GM18867 (cell line): ENCODE measurements around the gene COL27A1.

Source experiments
- ATAC-seq: cut with Tn5 transposase; IDR thresholded peaks from one replicate; pipeline ENCODE4 v1.9.1; 2021; ENCODE audit warnings: mild to moderate bottlenecking, moderate library complexity; ENCODE audit not compliant: unreplicated experiment

Gene COL27A1

DNA sequence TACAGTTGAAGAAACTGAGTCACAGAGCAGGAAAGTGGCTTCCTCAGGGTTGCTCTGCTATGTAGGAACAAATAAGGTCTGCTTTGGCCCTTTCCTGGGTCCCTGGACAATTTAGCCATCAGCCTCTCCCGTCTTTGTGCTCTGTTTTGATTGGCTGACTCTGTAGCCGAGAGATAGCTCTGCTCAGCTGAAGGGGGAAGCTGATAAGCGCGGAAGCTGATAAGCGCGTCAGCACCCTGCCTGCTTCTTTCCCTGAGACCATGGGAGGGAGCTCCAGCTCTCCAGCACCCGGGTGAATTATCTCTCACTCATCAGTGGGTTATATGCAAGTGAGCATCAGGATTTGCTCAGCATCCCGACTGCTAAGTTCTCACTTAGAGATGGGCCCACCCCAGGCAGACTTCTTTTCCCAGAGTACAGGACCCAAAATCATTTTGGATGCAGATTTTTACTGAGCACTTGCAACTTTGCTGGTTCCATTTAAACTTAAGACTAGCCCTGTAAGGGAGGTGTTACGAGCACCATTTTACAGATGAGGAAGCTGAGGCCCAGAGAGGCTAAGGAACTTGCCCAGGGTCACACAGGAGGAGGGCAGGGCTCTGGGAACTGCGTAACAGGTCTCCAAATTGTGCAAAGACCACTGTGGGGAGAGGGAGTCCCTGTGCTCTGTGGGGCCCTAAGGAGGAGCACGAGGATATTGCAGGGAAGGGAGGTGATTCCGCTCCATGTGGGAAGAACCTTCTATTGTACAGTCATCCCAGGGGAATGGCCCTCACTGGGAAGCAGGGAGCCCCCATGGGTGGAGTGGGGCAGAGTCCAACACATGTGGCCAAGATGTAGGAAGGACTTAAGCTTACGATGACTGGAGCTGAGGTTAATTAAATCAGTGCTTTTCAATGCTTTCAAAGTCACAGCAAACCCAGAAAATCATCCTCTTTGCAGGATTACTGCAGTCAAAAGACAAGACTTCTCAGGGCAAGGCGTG, 83.8 kb downstream of the COL27A1 start:
- ATAC-seq, result no peak

DNA sequence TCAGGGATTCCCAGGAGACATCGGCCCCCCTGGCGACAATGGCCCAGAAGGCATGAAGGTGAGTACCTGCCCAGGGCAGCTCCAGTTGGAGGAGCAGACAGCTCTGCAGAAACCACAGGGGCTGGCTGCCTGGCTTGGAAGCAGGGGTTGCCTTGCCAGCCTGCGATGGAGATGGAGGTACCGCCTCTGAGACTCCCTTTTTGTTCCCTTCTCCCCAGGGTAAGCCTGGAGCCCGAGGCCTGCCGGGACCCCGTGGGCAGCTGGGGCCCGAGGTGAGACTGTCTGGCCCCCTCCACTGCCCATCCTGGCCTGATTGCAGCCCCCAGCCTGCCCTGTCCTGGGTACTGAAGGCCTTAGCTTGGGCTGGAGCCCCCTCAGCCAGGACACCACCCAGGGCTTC, 84.9 kb downstream of the COL27A1 start:
- no peak for ATAC-seq

DNA sequence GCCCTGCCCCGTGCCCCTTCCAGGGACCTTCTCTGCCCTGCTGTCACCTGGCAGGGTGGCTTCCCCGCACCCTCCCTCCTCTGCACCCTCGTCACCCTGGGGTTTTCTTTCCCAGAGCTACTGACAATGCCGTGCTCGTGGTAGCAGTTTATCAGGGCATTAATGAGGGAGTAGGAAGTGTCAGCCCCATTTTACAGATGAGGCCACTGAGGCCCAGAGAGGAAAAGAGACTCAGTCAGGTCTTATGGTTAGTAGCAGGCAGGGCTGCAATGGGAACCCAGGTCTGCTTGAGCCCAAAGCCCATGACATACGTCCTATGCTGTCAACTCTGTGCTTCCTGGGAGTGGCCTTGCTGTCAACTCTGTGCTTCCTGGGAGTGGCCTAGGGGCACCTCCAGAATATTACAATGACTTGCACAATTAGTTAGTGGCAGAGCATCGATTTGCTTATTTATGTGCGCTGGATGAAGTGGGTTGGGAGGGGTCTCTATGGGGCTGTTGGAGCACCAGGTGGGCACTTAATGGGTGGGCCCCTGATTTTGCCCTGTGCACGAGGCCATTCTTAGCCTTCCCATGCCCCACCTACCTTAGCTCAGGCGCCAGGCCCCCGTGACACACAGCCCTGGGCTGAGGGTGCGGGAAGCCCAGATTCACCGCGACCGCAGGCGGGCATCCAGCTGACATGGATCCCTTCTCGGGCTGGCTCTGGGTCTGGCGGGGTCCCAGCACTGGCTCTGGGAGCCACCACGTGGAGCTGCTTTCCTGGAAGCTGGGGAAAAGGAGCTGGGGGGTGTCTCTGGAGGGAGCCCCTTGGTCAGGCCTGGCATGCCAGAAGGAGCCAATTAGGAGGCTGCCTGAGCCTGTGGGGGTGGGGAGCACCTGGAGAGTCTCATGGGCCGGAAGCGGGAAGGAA, 85.6 kb downstream of the COL27A1 start:
- no peak for ATAC-seq

DNA sequence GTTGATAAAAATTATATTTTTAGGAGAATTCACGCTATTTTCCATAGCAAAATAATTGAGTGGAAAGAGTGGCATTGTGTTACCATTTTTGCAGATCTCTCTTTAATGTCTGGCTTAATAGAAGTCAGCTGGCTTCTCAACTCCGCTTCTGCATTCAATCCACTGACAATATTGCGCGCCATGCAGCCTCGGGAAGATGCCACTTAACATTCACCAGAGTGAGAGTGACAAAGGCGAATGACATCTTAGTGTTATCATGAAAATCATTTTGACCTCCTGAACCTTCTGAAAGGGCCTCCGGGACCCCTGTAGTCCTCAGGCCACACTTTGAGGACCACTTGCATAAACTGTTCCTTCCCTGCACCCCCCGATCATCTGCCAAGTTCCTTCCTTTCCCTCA, 87.5 kb downstream of the COL27A1 start:
- no peak for ATAC-seq

DNA sequence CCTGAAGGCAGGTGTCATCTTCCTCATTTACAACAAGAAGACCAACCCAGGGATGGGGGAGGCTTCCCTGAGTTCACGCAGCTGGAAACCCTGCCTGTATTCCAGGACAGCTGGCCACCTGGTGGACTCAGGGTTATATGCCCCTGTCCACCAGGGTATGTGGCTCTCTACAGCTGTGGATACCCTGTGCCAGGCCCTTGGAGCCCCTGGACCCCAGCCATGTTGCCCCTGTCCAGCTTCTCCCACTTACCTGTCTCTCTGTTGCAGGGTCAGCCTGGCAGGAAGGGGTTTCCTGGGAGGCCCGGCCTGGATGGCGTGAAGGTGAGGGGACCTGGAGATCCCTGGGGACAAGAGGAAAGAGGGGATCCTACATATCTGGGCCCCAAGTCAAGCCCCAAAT, 87.9 kb downstream of the COL27A1 start:
- ATAC-seq, result no peak

DNA sequence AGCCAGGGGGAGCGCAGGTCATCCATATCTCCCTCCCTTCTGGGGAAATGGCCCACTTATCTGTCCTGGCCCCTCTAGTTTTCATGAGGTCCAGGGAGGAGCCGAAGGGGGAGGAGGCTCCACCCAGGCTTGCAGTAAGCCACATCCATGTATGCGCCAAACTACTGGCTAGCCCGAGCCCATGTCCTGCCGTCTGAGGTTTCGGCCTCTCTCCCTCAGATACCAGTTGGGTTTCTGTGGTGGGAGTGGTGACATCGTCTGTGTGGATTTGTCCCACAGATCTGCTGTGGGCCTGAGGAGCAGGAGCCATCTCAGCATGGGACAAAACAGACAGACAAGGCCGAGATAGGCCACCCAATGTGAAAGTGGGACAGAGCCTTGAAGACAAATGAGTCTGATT, 89.2 kb downstream of the COL27A1 start:
- ATAC-seq, result no peak

DNA sequence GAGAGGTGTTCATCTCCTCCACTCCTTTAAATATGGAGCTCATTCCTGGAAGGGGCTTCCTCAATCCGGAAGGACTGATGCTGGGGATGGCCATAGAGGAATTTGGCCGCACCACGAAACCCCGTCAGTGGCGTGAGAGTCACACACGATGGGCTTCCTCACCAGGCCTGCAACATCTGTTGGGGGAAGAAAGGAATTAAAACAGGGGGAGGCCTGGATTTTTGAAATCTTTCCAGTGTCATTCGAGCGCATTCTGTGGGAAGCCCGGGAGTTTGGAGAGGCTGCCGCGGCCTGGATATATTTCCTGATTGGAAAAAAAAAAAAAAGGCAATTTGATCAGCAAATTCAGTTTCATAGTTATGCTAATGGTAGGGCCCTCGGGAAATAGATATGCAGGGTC, 91.2 kb downstream of the COL27A1 start:
- ATAC-seq, result no peak

DNA sequence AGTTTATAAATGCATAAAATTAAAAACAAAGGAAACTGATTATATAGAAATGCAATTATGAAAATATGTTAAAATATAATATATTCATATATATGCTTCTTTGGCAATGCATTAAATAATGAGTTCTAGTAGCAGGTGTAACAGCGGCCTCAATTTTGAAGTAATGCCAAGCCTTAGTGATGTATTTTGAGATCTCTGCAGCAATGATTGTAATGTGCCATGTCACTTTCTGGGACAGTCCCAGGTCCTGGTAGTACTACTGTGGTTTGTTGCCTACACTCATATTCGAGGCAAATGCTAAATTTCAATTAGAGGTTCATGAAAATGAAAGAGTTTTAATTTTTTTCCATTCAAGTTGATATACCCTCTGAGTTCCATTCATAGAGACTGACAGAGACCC, 91.7 kb downstream of the COL27A1 start:
- ATAC-seq, result no peak

DNA sequence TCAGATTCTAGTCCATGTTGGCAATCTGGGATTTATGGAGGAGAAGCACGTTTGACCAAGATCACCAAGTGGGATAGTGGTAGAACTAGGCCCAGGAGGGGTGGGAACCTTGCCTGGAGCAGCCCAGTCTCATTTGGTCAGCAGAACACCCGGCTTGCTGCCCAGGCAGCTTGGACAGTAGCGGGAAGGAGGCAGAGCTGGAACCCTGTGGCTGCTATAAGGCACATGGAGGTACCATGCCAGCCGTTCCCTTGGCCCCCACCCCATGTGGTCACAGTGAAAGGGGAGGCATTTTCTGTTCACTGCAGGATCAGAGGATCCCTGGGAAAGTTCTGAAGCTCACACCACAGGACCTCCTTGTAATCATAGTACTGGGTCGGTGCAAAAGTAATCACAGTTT, 92.2 kb downstream of the COL27A1 start:
- ATAC-seq, result no peak

DNA sequence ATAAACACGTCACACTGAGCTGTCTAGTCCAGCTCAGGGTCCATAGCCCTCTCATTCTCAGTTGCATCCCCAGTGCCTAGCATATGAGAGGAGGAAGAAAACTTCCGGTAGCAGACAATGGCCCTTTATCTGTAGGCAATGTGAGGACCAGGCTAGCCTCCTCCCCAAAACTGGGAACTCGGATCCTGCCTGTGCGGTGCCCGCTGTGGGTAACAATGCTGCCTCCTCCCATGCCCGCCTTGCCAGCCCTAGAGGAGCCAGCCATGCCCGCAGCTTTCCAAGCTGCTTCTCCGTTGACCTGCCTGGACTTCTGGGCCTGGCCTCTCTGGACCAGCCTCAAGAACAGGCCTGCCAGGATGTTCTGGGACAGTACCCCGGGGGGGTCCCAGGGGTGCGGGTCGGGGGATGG, 93.0 kb downstream of the COL27A1 start:
- no peak for ATAC-seq

DNA sequence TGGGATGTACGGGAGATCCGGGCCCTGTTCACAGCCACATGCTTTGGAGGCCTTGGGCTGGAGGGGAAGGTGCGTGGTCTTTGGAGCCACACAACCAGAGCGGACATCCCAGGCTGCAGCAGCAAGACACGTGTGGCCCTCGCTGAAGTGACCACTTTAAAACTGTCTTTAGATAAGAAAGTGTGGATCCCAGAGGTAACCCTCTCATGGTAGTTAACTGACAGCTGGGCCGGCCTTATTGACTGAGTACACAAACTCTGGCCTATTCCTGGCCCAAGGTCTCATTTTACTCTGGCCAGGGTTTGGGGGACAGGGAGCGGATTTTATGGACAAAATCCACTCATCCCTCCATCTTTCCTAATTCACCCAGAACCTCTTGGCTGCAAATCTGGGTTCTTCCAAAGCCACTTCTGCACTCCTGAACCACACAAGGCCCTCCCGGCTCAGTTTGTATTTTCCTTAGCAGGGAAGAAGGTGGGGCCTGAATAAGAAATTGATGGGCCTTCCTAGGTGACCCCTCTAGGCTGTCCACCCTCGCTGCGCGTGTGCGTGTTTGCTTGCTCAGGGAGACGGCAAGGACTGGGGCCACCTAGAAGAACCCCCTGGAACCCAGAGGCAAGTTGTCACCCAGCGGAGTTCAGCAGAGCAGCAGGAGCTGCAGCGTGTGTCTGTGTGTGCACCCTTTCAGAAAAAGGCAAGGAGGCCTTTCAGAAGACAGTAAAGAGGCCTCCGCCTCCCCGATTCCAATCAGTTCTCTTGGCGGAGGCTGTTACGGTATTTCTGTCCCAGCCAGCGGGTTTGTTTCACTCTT, 94.3 kb downstream of the COL27A1 start:
- ATAC-seq, result no peak

DNA sequence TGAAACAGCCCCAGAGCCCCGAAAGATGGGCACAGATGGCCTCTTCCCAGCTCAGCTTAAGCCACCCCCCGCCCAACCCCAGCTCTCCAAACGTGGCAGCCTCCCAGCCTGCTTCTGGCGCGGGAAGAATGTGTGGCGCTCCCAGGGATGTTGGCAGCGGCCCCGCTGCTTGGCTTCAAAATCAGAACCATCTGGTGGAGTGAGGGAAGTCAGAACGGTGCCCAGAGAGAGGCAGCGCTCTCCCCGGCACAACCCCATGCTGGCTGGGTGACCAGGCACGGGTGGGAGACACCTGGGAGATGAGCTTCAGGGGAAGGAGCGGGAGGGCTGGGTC, 94.9 kb downstream of the COL27A1 start:
- ATAC-seq, result no peak

DNA sequence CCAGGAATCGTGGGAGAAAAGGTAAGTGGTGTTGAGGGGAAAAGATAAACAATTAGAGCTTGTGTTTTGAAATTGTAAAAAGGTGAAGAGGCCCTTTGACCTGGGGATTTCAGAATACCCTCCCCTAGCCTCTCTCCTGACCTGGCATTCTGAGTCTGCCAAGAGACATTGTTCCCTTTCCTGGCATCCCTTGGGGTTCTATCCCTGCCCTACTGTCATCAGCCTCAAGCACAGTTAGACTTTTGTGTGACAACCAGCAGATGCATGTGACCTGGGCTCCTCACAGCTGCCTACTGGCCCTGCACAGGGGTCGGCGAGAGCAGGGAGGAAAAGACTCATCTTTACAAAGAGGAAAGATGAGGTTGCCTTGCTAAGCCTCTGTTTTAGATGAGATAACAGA, 95.3 kb downstream of the COL27A1 start:
- no peak for ATAC-seq

DNA sequence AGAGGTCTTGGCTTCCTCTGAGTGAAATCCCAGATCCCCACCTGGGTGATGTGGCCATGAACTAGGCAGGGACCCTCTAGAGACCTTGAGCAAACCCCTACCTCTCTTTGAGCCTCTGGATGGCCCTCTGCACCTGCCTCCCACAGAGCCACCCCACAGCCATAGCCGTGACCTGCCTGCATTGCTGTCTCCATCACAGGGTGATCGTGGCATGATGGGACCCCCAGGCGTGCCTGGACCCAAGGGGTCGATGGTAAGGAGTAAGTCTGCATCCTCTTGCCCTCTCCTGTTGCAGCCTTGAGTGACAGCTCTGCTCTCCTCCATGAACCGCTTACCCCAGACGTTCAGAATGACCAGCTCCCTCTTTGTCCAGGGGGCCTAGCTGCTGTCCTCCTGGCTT, 97.1 kb downstream of the COL27A1 start:
- no peak for ATAC-seq

DNA sequence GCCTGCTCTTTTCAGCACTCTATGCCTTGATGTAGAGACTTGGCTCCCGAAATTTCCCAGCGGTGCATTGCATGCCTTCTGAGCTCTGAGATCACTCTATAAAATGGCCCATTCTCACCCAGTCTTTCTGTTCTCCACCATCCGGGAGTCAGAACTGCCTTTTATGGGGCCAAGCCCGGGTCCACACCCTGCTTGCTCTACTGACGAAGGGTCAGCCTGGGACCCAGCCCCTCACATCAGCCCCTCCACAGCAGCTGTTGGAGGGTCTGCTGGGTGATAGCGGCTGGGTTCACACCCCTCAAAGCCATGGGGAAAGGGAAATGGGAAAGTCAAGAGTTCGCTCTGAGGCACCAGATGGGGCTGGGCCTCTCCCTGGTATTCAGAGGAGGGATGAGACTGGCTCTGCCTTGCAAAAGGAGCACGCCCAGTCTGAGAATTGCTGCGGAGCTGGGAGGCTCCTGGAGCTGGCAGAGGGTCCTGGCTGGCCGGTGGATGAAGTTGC, 101.5 kb downstream of the COL27A1 start:
- no peak for ATAC-seq

DNA sequence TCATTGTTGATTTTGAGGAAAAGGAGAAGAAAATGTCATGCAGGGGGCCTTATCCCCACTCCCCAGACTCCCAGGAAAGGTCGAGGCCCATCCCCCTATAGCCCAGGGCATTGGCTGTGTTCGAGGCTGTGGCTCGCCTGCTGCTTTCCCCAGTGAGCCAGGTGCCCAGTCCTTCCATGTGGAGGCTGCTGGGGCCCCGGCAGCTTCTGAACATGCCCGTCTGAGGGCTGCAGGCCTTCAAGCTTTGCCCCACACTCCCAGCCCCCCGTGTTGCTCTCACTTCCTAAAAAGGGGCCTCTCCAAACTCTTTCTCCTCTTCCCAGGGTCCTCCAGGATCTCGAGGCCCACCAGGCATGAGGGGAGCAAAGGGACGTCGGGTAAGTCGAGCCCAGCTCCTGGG, 102.9 kb downstream of the COL27A1 start:
- ATAC-seq, result no peak

DNA sequence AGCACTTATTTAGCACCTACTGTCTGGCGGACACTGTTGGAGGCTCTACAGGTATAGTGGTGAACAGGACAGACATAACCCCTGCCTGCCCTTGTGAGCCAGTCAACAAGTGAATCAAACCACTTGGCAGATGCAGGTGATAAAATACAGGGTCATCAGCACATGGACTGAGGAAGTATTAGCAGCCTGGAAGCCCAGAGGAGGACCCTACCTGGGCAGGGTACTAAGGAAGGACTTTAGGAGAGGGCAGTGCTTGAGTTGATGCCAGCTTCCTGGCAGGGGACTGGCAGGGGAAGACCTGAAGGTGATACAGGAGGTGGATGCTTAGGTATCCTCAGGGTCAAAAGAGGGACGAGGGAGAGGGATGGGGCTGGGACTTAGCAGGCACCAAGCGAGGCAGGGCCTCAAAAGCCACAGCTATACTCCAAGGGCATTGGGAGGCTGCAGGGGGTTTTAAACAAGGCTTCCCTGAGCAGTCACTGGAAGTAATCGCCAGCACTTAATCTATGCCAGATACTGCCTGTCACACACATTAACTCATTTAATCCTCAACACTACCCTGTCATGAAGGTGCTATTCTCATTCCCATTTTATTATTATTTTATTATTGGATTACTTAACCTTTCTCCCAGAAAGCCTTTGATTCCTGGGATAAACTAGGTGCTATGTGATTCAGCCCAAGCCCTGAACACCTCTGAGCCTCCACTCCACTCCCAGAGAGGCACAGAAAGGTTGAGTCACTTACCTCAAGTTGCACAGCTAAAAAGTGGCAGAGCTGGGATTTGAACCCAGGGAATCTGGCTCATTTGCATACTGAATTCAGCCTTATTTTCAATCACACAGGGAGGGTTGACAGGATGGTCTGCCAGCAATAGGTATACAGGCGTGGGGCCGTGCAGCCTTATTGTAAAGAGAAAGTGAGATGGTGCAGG, 103.8 kb downstream of the COL27A1 start:
- ATAC-seq, result no peak

DNA sequence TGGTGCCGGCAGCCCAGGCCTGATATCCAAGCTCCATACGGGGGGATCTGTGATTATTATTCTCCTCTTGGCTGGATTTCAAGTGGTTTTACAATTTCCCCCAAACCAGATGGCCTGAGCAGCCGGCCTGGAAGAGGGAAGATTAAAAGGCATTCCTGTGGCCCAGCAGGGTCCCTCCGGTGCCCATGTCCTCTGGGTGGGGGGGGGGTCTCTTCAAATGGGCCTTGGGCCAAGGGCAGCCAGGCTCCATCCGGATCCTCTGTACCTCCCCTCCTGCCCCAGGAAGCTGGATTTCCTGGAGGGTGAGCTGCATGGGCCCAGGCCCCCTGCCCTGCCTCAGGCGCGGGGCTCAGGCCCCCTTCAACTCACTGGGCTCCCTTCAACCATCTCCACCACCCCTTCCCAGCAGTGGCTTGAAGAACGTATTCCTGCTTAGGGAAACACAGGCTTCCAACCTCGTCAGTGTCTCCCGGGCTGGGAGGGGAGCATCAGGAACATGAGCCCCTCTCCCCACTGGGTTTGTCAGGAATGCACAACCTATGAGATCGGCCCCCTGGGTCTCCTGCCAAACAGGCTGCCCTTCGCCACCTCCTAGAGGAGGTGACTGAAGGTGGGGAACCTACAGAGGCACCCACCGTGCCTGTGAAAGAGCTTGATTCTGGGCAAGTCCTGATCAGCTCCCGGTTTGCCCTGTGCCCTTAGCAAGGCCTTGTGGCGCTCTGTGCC, 104.6 kb downstream of the COL27A1 start:
- no peak for ATAC-seq

DNA sequence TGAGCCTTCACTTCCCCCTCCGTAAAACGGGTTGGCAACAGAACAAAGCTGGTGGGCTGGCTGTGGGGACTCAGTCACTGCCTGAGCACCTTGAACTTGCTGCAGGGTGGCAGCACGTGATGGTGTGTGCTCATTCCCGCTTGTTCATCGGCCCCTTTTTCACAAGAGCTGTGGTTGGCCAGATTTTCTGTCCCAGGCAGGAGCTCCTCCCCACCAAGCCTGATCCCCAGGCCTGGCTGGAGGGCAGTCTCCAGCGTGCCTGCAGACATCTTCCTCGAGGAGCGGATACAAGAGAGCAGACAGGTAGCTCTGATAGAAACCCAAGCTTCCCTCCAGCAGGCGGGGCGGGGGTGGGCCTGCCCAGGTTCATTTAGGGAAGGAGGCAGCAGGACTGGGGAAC, 105.7 kb downstream of the COL27A1 start:
- no peak for ATAC-seq
